ENCODE results near the gene HYAL1.
"Not testable (repeated sequence)": the region's sequence is repeated elsewhere in the genome, so short reads cannot be mapped to it uniquely, and the experiment has no call there.

Gene HYAL1

GRCh38 chr3:50263478-50264382, 39.6 kb downstream of the HYAL1 start:
- no peak for DNase-seq (ENCODE audit: extremely low read depth in 1 of 2, low read depth in 1 of 2)

GRCh38 chr3:50262778-50263177, 40.6 kb downstream of the HYAL1 start:
- no peak for DNase-seq (ENCODE audit: extremely low read depth in 1 of 2, low read depth in 1 of 2)

- not testable (repeated sequence) for DNase-seq (ENCODE audit: extremely low read depth in 1 of 2, low read depth in 1 of 2)
Observed at GRCh38 chr3:50262200-50262599, 41.2 kb downstream of the HYAL1 start.

- DNase-seq (ENCODE audit: extremely low read depth in 1 of 2, low read depth in 1 of 2) = no peak
Observed at GRCh38 chr3:50261505-50261904, 41.9 kb downstream of the HYAL1 start.

- no peak for DNase-seq (ENCODE audit: extremely low read depth in 1 of 2, low read depth in 1 of 2)
Observed at GRCh38 chr3:50260942-50261441, 42.4 kb downstream of the HYAL1 start.

GRCh38 chr3:50260027-50260941, 43.1 kb downstream of the HYAL1 start:
- peak; percentile 46 to 75 for DNase-seq (ENCODE audit: extremely low read depth in 1 of 2, low read depth in 1 of 2)

- no peak for DNase-seq (ENCODE audit: extremely low read depth in 1 of 2, low read depth in 1 of 2)
Observed at GRCh38 chr3:50259432-50260026, 43.8 kb downstream of the HYAL1 start.

- no peak for DNase-seq (ENCODE audit: extremely low read depth in 1 of 2, low read depth in 1 of 2)
Observed at GRCh38 chr3:50258979-50259378, 44.4 kb downstream of the HYAL1 start.

- DNase-seq (ENCODE audit: extremely low read depth in 1 of 2, low read depth in 1 of 2) = no peak
Observed at GRCh38 chr3:50258029-50258680, 45.2 kb downstream of the HYAL1 start.

GRCh38 chr3:50256978-50257890, 46.1 kb downstream of the HYAL1 start:
- DNase-seq (ENCODE audit: extremely low read depth in 1 of 2, low read depth in 1 of 2) = no peak

- DNase-seq (ENCODE audit: extremely low read depth in 1 of 2, low read depth in 1 of 2) = no peak
Observed at GRCh38 chr3:50255251-50255615, 48.1 kb downstream of the HYAL1 start.

GRCh38 chr3:50254577-50255250, 48.7 kb downstream of the HYAL1 start:
- DNase-seq (ENCODE audit: extremely low read depth in 1 of 2, low read depth in 1 of 2) = no peak

GRCh38 chr3:50251220-50251619, 52.2 kb downstream of the HYAL1 start:
- no peak for DNase-seq (ENCODE audit: extremely low read depth in 1 of 2, low read depth in 1 of 2)

GRCh38 chr3:50250514-50250913, 52.9 kb downstream of the HYAL1 start:
- no peak for DNase-seq (ENCODE audit: extremely low read depth in 1 of 2, low read depth in 1 of 2)
